Esophagus squamous epithelium (tissue), 5 donors: ENCODE measurements around the gene ITPR3. TPM values are rescaled to one million over a fixed set of nuclear protein-coding genes. Genes with fewer than 3 reads are reported as not detected.

Experiments
- DNase-seq: peaks from one replicate; lab custom pipeline; 2025; lab: John Stamatoyannopoulos, UW
- H3K27ac ChIP-seq, 4 donors: fragments of 200-600 bp; sonication (generic); one replicate each; pipeline ENCODE4 v1.5.1; 2016 to 2019; ENCODE audit warnings: mild to moderate bottlenecking in 1 of 4
- H3K27me3 ChIP-seq, 4 donors: fragments of 200-600 bp; sonication (generic); 1 replicate in 3 of 4; 2 replicates in 1 of 4; pipeline versions ENCODE4 v1.5.1 to v1.6.0; 2017 to 2021; ENCODE audit warnings: antibody characterized with exemption in 1 of 4
- H3K36me3 ChIP-seq, 3 donors: fragments of 200-600 bp; sonication (generic); one replicate each; pipeline ENCODE4 v1.5.1; 2016 to 2019
- H3K4me1 ChIP-seq, 3 donors: fragments of 200-600 bp; sonication (generic); one replicate each; pipeline ENCODE4 v1.5.1; 2017 to 2019
- H3K4me3 ChIP-seq, 4 donors: fragments of 200-600 bp; sonication (generic); 1 replicate in 3 of 4; 2 replicates in 1 of 4; pipeline ENCODE4 v1.5.1; 2016 to 2019; ENCODE audit warnings: mild to moderate bottlenecking in 2 of 4, moderate library complexity in 1 of 4
- H3K9me3 ChIP-seq, 3 donors: fragments of 200-600 bp; sonication (generic); one replicate each; pipeline ENCODE4 v1.5.1; 2016 to 2019
- CTCF ChIP-seq, 6 experiments: fragments of 450-650 bp in 4 of 6; fragments of 200-600 bp in 2 of 6; sonication (generic) in 2 of 6; IDR thresholded peaks; one replicate each; pipeline ENCODE4 v1.5.1; 2016 to 2019; ENCODE audit warnings: antibody characterized with exemption in 6 of 6, mild to moderate bottlenecking in 4 of 6, moderate library complexity in 4 of 6
- POLR2A ChIP-seq, 4 donors: fragments of 450-650 bp; IDR thresholded peaks; one replicate each; pipeline ENCODE4 v1.6.1; 2017; ENCODE audit warnings: antibody characterized with exemption in 4 of 4, mild to moderate bottlenecking in 4 of 4, moderate library complexity in 3 of 4
- WGBS, 2 donors: methylation state at CpG; one replicate each; pipeline ENCODE4 v1.1.5; 2018; 5-methylcytosine and 5-hydroxymethylcytosine counted together
- intact Hi-C: fragments of 100-400 bp; cut with DNase I; formaldehyde crosslinking; loops from one replicate; pipeline ENCODE4 v1.15.0; 2022
- total RNA-seq, 4 donors: library from RNA; depleted of rRNA; stranded (reverse); fragments of >200 nt; gene quantifications; one replicate each; pipeline ENCODE4 v1.1.0, GENCODE V29; 2016
- donor health status: DM: yes; HTN: yes; CAD: no.

ITPR3 gene
- total RNA-seq, 4 donors from 2014 or later: 21.8 to 39.2 (median 35.3) TPM

- DNase-seq: no peak
- 74 to 94% methylated on average over 4 to 11 of the region's 13 CpGs for WGBS, 2 donors
- no peaks in the 10 kb centered on the region for H3K27me3 ChIP-seq
- no peaks in the 10 kb centered on the region for H3K9me3 ChIP-seq
- H3K36me3 ChIP-seq: peaks cover 0 to 4% (median 0%) of the 10 kb centered on the region in 3 donors
- TF ChIP-seq POLR2A (IDR thresholded peaks at IDR 0.05): no peak
- TF ChIP-seq CTCF (IDR thresholded peaks at IDR 0.05): no peak
- intact Hi-C loops: no loop called here
- H3K4me3 ChIP-seq: no peak overlapping the region
- H3K4me1 ChIP-seq: peaks cover 0 to 17% (median 0%) of the 10 kb centered on the region in 3 donors
- H3K27ac ChIP-seq: peak overlapping the region; percentile 24 to 73 (median 50)
Measured at GRCh38 chr6:33732817-33733708, 111.9 kb downstream of the ITPR3 start.

- H3K4me3 ChIP-seq: no peak overlapping the region
- H3K27me3 ChIP-seq: no peaks in the 10 kb centered on the region
- TF ChIP-seq POLR2A (IDR thresholded peaks at IDR 0.05): no peak
- TF ChIP-seq CTCF (IDR thresholded peaks at IDR 0.05): no peak
- intact Hi-C loops: no loop called here
- WGBS, 2 donors: 94 to 100% methylated on average over 3 of the region's 8 CpGs
- H3K36me3 ChIP-seq: peaks cover 0 to 4% (median 0%) of the 10 kb centered on the region in 3 donors
- H3K4me1 ChIP-seq: peaks cover 0 to 17% (median 0%) of the 10 kb centered on the region in 3 donors
- no peak for DNase-seq
- no peak overlapping the region for H3K27ac ChIP-seq
- no peaks in the 10 kb centered on the region for H3K9me3 ChIP-seq
Measured at GRCh38 chr6:33733709-33734007, 112.5 kb downstream of the ITPR3 start.

GRCh38 chr6:33735216-33735615 lies 114.1 kb downstream of the ITPR3 start:
- Histone ChIP-seq H3K9me3 (no peaks in the 10 kb centered on the region), H3K4me3 (no peak overlapping the region), H3K27me3 (no peaks in the 10 kb centered on the region), H3K27ac (no peak overlapping the region), H3K4me1 (peaks cover 0 to 20% (median 3%) of the 10 kb centered on the region in 3 donors), H3K36me3 (peaks cover 0 to 4% (median 0%) of the 10 kb centered on the region in 3 donors)
- no peak for TF ChIP-seq CTCF (IDR thresholded peaks at IDR 0.05)
- TF ChIP-seq POLR2A (IDR thresholded peaks at IDR 0.05): no peak
- DNase-seq: no peak
- intact Hi-C loops: no loop called here
- WGBS, 2 donors: 88 to 92% methylated on average over 7 to 14 of the region's 18 CpGs

GRCh38 chr6:33737267-33738026 lies 116.3 kb downstream of the ITPR3 start:
- Histone ChIP-seq H3K9me3 (no peaks in the 10 kb centered on the region), H3K4me3 (no peak overlapping the region), H3K27ac (peak overlapping the region in 2 of 4 donors; percentile 3 to 14), H3K27me3 (peaks cover 0 to 3% (median 0%) of the 10 kb centered on the region in 4 donors), H3K36me3 (peaks cover 0 to 4% (median 0%) of the 10 kb centered on the region in 3 donors), H3K4me1 (peaks cover 0 to 15% (median 3%) of the 10 kb centered on the region in 3 donors)
- intact Hi-C loops: no loop called here
- no peak for TF ChIP-seq CTCF (IDR thresholded peaks at IDR 0.05)
- no peak for TF ChIP-seq POLR2A (IDR thresholded peaks at IDR 0.05)
- no peak for DNase-seq
- 71 to 82% methylated on average over 7 to 9 of the region's 15 CpGs for WGBS, 2 donors
